Osteoblast (primary cell): ENCODE results near the gene ATP6V1C2. TPM values are rescaled to one million over a fixed set of nuclear protein-coding genes. Genes with fewer than 3 reads are reported as not detected.

ENCODE experiments used
- DNase-seq: peaks from one replicate; pipeline ENCODE4 v3.0.0; 2011; ENCODE audit warnings: low spot score, mixed read lengths; ENCODE audit not compliant: insufficient read length; ENCODE audit errors: missing footprints
- H2AFZ ChIP-seq: 2 replicates; pipeline ENCODE4 v1.6.0; 2011; ENCODE audit warnings: mild to moderate bottlenecking, low read length
- H3K27ac ChIP-seq: 2 replicates; pipeline ENCODE4 v1.5.1; 2011; ENCODE audit warnings: mild to moderate bottlenecking, low read depth, low read length, moderate library complexity
- H3K27me3 ChIP-seq: 2 replicates; pipeline ENCODE4 v1.6.0; 2012; ENCODE audit warnings: mild to moderate bottlenecking, control low read depth, inconsistent platforms, low read length, moderate library complexity; ENCODE audit not compliant: insufficient read depth
- H3K36me3 ChIP-seq: 2 replicates; pipeline ENCODE4 v1.5.1; 2011; ENCODE audit warnings: mild to moderate bottlenecking, low read length, control low read depth, moderate library complexity; ENCODE audit not compliant: insufficient read depth
- H3K4me1 ChIP-seq: 2 replicates; pipeline ENCODE4 v1.5.1; 2011; ENCODE audit warnings: mild to moderate bottlenecking, low read length, control low read depth, moderate library complexity; ENCODE audit not compliant: insufficient read depth
- H3K4me2 ChIP-seq: 2 replicates; pipeline ENCODE4 v1.6.0; 2011; ENCODE audit warnings: mild to moderate bottlenecking, low read length; ENCODE audit not compliant: insufficient read depth
- H3K4me3 ChIP-seq: fragments of 200-600 bp; sonication (generic); 3 replicates; pipeline ENCODE4 v1.5.1; 2012; ENCODE audit warnings: mild to moderate bottlenecking, low read length, inconsistent platforms; ENCODE audit not compliant: insufficient read depth
- H3K79me2 ChIP-seq: 2 replicates; pipeline ENCODE4 v1.6.0; 2012; ENCODE audit warnings: mild to moderate bottlenecking, low read length, control low read depth, inconsistent platforms; ENCODE audit not compliant: insufficient read depth
- H3K9me3 ChIP-seq: 2 replicates; pipeline ENCODE4 v1.5.1; 2011; ENCODE audit warnings: low read depth, low read length, control low read depth
- H4K20me1 ChIP-seq: 2 replicates; pipeline ENCODE4 v1.6.0; 2012; ENCODE audit warnings: mild to moderate bottlenecking, low read length, control low read depth; ENCODE audit not compliant: insufficient read depth
- CTCF ChIP-seq: IDR thresholded peaks from 2 replicates; pipeline ENCODE4 v1.5.1; 2011; ENCODE audit warnings: mild to moderate bottlenecking, low read depth, low read length, moderate library complexity; ENCODE audit errors: extremely low read depth
- small RNA-seq: library from RNA; depleted of rRNA; stranded (forward); fragments of <200 nt; gene quantifications from one replicate; pipeline ENCODE3, GENCODE V24; 2012
- total RNA-seq: library from RNA; depleted of rRNA; stranded (reverse); fragments of >200 nt; gene quantifications from 2 replicates; pipeline ENCODE4 v1.2.3, GENCODE V29; 2012

ATP6V1C2 gene
- total RNA-seq, 1 donor, result under 0.01 TPM

GRCh38 chr2:10834068-10834655, 112.7 kb downstream of the ATP6V1C2 start:
- no peak overlapping the region for H2AFZ ChIP-seq
- H3K79me2 ChIP-seq, result no peaks in the 10 kb centered on the region
- no peaks in the 10 kb centered on the region for H3K4me1 ChIP-seq
- no peak overlapping the region for H3K4me2 ChIP-seq
- H3K27me3 ChIP-seq, result peaks cover 36% of the 10 kb centered on the region
- H3K4me3 ChIP-seq, result no peak overlapping the region
- H4K20me1 ChIP-seq, result no peaks in the 10 kb centered on the region
- DNase-seq, result no peak
- no peaks in the 10 kb centered on the region for H3K9me3 ChIP-seq
- H3K27ac ChIP-seq, result no peak overlapping the region
- no peak for TF ChIP-seq CTCF
- no peaks in the 10 kb centered on the region for H3K36me3 ChIP-seq

Small RNAs within 50 kb of the gene (small RNA-seq; reads per million reads assigned to genes)
- gene RNU7-138P (not detected), gene RNU7-176P (not detected)

Other genes starting within 250 kb of the ATP6V1C2 start
- gene NOL10, start 31.7 kb upstream of the ATP6V1C2 start, total RNA-seq, result 39.1 and 46.3 TPM in 2 replicates
- 245 and 291 TPM in 2 replicates for gene PDIA6, start 91.2 kb downstream of the ATP6V1C2 start, total RNA-seq
- gene KCNF1, start 190.3 kb downstream of the ATP6V1C2 start, total RNA-seq, result under 0.01 TPM in 1 of 2 replicates, not detected in the other